NCI-H2107 treated with DMSO at 0.1 percent for 48 hours (cell line): ENCODE data around the gene ERP44.
"Not testable (repeated sequence)": the region's sequence is repeated elsewhere in the genome, so short reads cannot be mapped to it uniquely, and the experiment has no call there.

ENCODE experiments used
- DNase-seq: peaks from one replicate; lab custom pipeline; 2025; ENCODE audit not compliant: unreplicated experiment; lab: John Stamatoyannopoulos, UW

Gene ERP44

DNA sequence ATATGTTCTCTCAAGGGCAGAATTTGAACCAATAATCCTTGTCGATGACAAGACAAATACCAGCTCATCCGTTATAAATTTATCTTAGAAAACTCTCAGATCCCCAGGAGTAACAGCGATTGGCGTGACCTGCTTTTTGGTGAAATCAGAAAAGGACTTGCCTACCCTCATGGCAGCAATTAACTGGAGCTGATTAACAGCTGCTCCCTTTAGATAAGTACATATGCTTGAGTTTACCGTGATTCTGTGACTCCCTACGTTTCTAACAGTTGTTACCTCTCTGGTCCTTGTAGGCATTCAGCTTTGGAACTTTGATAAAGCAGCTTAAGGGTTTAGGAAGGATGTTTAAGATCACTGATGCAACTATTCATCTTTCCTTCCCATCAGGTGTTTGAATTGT lies 2.8 kb upstream of the ERP44 start:
- no peak for DNase-seq

DNA sequence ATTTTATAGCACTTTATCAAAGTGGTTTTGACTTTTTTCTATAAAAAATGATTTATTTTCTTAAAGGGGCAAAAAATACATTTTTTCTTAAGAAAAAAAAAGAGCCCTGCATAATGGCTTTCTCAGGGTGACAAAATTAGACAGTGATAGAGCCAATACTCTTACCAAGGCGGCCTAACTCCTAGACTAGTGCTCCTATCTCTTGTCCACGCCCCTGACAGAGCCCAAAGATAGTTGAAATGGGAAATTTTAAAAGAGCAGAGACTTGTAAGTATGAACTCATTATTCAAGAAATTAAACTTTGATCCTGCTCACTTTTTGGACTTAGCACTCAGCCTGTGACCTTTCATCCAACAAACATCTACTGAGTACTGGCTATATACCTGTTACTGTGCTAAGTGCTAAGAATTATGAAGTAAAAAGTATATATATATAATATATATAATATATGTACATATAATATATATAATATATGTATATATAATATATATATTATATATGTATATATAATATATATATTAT lies 1.4 kb upstream of the ERP44 start:
- peak; percentile 5 for DNase-seq

DNA sequence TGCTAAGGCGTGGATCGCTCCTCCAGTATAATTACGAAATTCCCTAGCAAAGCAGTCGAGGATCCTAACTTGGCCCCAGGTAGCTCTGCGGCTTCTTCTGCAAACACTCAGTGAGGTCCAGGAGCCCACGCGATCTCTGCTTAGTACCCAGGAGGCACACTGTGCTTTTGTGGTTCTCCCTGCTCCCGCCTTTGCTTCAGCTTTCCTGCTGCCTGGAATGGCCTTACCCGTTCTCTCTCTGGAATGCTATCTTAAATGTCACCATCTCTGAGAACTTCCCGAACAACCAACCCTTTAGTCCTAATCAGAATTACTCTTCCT lies 882 bp upstream of the ERP44 start:
- DNase-seq = peak; percentile 56

DNA sequence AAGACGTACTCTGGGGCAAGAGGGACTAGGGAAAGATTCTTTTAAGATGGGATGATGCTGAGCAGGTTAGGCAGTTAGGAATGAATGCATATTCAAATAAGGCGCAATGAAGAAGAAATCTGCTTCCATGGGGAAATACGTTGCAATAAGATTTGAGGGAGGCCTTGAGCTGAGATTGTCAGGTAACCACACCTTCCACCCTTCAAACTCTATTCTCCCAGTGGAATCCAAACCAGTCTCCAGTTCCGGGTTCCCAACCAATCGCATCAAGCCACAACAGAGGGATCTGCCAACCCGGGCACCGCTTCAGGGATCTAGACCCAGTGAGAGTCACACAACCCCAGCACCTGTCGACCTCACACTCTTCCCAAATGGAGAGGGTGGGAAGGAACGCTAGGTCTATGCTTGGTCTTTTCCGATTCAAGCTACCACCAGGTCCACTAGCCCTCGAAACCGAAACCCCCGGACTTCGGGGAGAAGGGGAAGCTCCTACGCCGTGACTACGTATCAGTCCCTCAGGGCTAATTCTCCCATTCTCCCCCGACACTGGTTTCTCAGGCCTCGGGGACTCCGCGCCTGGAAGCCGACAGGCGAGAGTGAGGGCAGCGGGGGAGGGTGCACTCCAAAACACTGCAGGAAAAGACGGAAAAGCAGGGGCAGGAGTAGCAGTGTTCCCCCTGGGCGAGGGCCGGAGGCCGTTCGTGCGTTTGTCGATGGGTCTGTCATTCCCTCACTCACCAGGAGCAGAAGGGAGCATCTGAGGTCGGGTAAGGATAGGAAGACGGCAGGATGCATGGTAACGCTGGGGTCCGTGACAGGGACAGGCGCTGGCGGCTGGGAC lies 534 bp downstream of the ERP44 start:
- peak; percentile 52 for DNase-seq

DNA sequence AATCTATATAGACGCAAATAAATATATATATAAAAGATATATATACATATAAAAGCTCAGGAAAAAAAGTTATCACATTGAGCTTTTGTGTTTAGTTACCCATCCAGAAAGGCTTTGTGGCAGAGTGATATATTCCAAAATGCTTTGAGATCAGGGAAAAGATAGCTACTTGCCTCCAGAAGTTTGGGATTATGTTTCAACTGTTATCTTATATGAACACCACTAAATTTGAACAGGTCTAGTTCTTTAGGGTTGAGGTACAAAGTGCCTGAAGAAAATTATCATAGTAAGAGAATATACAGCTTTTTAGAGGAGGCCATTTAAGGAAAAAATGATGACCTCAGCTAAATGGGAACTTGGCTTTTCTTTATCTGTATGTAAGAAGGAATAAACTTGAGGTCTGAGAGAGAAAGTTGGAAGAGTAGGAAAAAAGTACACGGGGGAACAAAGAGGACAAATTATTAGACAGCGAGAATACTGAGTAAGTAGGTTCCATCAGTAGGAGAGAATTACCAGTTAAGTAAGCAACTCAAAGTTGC lies 2.4 kb downstream of the ERP44 start:
- no peak for DNase-seq

DNA sequence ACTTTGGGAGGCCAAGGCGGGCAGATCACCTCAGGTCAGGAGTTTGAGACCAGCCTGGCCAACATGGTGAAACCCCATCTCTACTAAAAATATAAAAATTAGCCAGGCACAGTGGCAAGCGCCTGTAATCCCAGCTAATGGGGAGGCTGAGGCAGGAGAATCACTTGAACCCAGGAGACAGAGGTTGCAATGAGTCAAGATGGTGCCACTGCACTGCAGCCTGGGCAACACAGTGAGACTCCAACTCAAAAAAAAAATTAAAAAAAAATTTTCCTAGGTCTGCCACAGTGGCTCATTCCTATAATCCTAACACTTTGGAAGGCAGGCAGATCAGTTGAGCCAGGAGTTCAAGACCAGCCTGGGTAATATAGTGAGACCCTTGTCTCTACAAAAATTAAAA lies 4.4 kb downstream of the ERP44 start:
- DNase-seq = not testable (repeated sequence)

DNA sequence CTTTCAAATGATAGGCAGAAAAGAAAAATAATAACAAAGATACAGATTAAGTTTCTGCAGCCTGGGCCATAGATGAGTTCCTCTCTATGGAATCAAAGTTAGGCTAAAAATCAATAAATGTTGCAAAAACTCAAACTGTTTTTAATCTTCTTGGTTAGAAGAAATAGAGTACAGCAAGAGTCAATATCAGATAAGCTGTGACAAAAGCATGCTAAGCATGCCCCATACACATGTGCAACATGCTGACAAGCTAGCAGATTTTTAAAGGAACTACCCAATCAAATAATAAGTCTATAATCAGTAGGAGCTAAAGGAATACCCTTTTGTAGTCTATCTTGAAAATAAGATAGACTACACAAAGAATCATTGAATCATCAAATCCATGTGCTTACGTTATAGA lies 6.7 kb downstream of the ERP44 start:
- DNase-seq = no peak

DNA sequence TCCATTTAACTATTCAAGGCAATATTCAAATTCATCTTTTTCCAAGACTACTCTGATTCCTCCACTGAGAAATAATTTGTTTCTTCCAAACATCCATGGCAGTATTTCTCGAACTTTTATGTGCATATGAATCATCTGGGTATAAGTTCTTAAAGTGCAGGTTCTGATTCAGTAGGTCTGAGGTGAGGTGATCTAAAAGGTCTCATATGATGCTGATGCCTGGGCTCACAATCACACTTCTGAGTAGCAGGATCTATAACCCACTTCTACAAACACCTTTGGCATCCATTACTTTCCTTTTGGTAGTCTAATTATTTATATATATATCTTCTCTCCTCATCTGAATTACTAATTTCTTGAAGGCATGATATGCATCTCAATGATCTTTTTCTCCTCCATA lies 7.2 kb downstream of the ERP44 start:
- DNase-seq = no peak

DNA sequence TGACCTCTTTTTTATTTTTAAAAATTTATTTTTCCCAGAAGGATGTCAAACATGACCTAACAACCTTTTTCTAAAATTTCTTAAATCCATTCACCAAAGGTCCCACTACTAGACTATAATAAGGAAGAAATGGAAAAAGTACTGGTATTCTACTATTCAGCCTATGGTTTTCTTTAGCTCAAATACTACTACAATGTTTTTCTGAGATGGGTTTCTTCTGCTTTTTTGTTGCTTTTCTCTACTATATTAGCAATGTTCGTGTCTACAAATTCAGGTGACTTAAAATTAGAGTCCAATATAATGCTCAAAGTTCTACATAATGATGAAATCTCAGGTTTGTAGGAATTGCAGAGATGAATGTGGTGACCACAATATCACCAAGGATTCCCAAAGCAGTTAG lies 7.9 kb downstream of the ERP44 start:
- DNase-seq = no peak

DNA sequence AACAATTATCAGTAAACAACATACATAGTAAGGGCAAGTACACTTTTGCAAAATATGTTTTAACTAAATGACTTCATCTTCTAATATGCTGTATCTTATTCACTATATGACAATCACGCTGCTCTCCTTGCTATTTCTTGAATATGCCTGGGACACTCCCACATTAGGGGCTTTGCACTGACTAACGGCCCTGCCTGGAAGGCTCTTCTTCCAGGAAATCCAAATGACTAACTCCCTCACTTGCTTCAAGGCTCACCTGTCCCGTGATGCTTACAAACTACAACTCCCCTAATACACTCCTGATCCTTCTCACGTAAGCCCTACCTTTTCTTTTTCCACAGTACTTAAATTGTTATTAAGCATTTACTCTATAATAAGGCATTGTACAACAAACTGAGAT lies 10.6 kb downstream of the ERP44 start:
- no peak for DNase-seq

DNA sequence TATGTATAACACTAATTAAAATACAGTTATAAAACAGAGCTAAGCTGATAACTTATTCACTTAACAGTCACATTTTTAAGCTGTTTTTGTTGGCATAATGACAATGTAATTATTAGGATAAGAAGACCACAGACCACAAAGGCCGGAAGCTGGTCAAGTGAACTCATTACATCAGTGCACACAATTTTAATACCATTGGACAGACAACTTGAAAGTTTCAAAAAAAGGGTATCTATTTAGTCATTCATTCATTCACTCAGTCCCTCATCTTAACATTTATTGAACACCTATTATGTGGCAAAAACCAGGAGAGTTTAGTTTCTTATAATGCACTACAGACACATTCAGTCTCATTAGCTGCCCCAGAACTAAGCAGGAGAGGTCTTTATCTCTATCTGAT lies 11.6 kb downstream of the ERP44 start:
- no peak for DNase-seq

DNA sequence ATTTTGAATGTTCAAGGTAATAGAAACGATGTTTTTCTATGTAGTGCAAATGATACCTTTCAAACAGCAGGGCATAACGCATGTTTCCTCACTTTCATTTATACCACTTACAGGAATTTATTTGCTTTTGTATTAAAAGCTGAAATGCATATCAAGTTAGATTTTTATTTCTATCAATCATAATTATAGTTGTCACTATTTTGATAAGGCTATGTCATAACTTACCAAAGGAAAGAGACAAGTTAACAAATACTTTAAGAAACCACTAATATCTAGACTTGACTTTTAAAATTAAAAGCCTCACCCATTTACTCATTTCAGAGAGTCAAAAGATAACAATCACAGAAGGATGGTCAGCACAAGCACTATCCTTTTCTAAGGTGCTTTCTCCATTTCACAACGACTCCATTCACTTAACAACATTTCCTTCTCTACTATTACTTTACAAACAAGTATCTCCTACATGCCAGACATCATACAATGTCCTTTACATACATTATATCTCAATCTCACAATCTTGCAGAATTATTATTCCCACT lies 12.6 kb downstream of the ERP44 start:
- DNase-seq = no peak

DNA sequence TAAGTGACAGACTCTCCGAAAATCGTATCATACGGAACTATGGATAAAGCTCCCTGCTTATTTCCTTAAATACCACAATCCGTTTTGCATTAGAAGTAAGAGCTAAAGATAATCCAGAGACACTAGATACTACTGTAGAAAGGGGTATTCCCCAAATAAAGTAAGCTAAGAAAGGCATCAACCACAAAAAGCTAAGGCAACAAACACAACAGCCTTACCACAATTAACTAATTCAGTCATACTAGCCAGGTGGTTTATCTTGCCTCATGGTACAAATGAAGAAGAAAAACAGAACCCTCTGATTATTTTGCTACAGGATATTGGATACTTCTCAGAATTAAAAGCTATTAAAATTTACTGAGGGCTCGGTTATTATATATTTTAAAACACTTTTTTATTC lies 14.1 kb downstream of the ERP44 start:
- DNase-seq = peak; percentile 9

DNA sequence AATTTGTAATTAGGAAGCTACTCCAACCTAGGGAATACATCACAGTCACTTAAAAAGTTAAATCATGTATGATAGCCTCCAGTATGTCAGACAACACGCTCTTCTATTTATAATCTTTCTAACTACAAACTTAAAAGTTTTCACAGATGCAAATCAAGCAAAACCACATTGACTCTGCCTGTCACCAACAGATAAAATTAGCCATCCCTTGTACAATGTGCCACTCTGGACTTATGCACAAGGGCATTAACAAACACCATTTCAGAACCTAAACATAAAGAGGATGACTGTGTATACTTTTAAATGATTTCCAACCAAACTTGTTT lies 14.7 kb downstream of the ERP44 start:
- DNase-seq = no peak

DNA sequence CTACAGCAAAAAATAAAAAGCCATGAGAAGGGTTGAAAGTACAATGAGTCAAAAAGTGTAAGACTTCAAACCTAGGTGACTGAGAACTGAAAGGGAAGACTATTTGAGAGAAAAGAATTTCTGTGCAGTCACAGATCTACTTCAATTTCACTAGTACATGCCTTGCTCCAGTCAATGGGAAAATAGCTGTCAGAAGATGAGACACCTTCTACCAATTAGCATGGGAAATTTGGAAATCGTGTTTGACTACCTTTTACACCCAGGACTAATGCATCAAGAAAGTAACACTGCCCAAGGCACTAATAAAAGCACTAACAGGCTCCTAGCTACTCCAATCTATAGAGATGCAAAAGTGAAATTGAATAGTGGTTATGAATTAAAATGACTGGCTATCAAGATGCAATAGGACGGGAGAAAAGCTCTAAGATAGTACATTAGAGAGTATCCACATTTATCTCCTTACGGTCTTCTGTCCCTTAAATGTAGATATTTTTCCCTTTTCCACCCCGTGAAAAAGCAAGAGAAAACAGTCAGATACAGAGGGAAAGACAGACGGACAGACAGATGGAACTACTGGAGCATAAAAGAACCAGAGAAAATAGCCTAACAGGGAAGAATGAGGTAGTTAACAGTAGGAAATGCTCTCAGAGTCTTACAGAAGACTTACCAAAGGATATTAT lies 15.2 kb downstream of the ERP44 start:
- no peak for DNase-seq

DNA sequence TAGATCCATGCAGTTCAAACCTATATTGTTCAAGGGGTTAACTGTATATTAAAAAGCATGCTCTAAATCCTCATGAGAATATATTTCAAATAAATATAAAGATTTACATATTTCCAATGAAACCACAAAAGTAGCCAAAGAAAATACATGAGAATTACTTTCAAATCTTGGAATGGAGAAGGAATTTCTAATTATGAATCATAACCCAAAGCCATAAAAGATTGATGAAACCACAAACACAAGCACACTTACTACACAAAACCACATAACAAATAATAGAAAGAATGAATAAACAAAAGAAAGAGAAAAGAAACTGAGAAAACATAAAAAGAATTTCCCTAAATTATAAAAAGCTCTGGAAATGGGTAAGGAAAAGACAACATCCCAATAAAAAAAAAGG lies 16.0 kb downstream of the ERP44 start:
- DNase-seq = no peak

DNA sequence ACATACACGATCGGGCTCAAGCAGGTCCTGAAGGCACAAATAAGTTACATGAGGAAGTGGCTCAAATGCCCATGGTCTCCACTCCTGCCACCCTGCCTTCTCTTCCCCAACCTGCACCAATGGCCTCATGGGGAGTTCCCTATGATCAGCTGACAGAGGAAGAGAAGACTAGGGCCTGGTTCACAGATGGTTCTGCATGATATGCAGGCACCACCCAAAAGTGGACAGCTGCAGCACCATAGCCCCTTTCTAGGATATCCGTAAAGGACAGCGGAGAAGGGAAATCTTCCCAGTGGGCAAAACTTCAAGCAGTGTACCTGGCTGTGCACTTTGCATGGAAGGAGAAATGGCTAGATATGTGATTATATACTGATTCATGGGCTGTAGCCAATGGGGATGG lies 22.5 kb downstream of the ERP44 start:
- not testable (repeated sequence) for DNase-seq

DNA sequence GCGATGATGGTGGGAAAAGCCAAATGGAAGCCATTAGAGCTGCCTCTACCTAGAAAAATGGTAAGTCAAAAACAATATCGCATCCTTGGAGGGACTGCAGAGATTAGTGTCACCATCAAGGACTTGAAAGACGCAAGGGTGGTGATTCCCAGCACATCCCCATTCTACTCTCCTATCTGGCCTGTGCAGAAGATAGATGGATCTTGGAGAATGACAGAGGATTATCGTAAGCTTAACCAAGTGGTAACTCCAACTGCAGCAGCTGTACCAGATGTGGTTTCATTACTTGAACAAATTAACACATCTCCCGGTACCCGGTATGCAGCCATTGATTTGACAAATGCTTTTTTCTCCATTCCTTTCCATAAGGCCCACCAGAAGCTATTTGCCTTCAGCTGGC lies 23.8 kb downstream of the ERP44 start:
- no peak for DNase-seq

DNA sequence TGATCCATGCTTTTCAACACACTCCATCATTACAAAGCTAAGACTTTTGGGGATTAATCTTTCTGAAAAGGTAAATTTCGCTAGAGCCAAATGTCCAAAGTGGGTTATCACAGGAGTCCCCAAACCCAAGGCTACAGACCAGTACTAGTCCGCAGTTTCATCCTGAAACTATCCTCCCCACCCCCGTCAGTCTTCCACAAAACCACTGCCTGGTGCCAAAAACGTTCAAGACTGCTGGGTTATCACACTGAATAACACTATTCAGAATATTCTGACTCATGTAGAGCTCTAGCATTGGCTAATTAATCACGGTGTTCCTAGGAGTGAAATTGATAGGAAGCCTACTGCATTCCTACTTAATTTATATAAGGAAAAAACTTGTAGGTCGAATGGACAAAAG lies 24.7 kb downstream of the ERP44 start:
- no peak for DNase-seq

DNA sequence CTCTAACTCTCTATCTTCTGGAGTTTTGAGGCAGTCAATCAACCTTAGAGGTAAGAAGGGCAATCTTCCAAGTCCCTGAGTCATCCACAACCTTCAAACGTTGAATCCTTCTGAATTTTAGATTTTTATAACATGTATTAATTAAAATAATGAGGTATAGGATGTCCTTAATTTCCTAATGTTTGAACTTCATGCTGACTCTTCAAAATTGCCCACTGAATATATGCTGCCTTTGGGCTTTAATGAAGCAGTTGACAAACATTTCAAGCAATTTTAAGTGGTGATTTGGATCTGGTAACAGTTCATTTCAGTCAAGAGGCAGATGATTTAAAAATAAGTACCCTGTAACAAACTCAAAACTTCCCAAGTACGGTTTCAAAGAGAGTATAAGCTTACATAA lies 26.0 kb downstream of the ERP44 start:
- no peak for DNase-seq

DNA sequence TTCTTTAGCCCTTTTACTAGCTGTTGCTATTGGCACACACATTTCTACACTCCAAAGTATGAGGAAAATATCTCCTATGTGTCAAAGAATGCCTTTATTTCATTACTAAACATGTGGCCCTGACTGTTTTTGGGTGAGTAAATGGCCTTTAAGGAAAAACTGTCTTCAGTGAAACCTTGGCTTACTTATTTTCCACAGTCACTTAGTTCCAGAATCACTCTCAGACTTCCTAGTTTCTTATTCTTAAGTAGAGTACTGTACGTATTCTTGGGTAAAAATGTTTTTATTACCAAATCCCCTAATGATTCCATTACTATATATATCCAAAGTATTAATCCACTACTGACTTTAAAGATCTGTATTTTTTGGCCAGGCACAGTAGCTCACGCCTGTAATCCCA lies 27.5 kb downstream of the ERP44 start:
- no peak for DNase-seq
